H9 (cell line): ENCODE results near the gene CPNE8. TPM values are rescaled to one million over a fixed set of nuclear protein-coding genes. Genes with fewer than 3 reads are reported as not detected.

ENCODE experiments used
- DNase-seq: peaks from one replicate; pipeline ENCODE4 v3.0.0-alpha.2; 2017
- H2AFZ ChIP-seq: one replicate; pipeline ENCODE4 v1.6.1; 2013; ENCODE audit warnings: mild to moderate bottlenecking, low read length, control low read depth, moderate library complexity
- H2AK5ac ChIP-seq: 2 replicates; pipeline ENCODE4 v1.6.1; 2013; ENCODE audit warnings: low read length, control low read depth, mixed read lengths; ENCODE audit not compliant: insufficient read length
- H2BK120ac ChIP-seq: one replicate; pipeline ENCODE4 v1.6.1; 2013; ENCODE audit warnings: low read depth, mild to moderate bottlenecking, low read length, control low read depth, inconsistent platforms; ENCODE audit not compliant: poor library complexity, severe bottlenecking
- H2BK12ac ChIP-seq: 2 replicates; pipeline ENCODE4 v1.6.1; 2013; ENCODE audit warnings: low read length, control low read depth, mixed read lengths, low read depth; ENCODE audit not compliant: insufficient read length
- H2BK15ac ChIP-seq: 2 replicates; pipeline ENCODE4 v1.6.1; 2013; ENCODE audit warnings: low read depth, low read length, control low read depth
- H2BK20ac ChIP-seq: one replicate; pipeline ENCODE4 v1.6.1; 2013; ENCODE audit warnings: low read depth, mild to moderate bottlenecking, low read length, control low read depth, inconsistent platforms; ENCODE audit not compliant: poor library complexity, severe bottlenecking
- H2BK5ac ChIP-seq: 2 replicates; pipeline ENCODE4 v1.6.1; 2013; ENCODE audit warnings: low read length, control low read depth, mixed read lengths; ENCODE audit not compliant: insufficient read length
- H3K14ac ChIP-seq: 2 replicates; pipeline ENCODE4 v1.6.1; 2013; ENCODE audit warnings: low read length, control low read depth; ENCODE audit not compliant: insufficient read depth
- H3K18ac ChIP-seq: 2 replicates; pipeline ENCODE4 v1.6.1; 2013; ENCODE audit warnings: low read depth, mild to moderate bottlenecking, mixed read lengths, low read length, control low read depth; ENCODE audit not compliant: insufficient read length
- H3K23ac ChIP-seq: 2 replicates; pipeline ENCODE4 v1.6.1; 2013; ENCODE audit warnings: low read length, control low read depth, mixed read lengths, low read depth; ENCODE audit not compliant: insufficient read length
- H3K23me2 ChIP-seq: 2 replicates; pipeline ENCODE4 v1.6.1; 2013; ENCODE audit warnings: low read depth, mild to moderate bottlenecking, mixed read lengths, low read length, control low read depth; ENCODE audit not compliant: insufficient read length, poor library complexity, severe bottlenecking
- H3K27ac ChIP-seq: 2 replicates; pipeline ENCODE4 v1.5.1; 2013; ENCODE audit warnings: low read length, control low read depth, mixed read lengths, low read depth; ENCODE audit not compliant: insufficient read length
- H3K27me3 ChIP-seq: 2 replicates; pipeline ENCODE4 v1.6.1; 2013; ENCODE audit warnings: low read length, control low read depth, inconsistent platforms; ENCODE audit not compliant: insufficient read depth
- H3K4ac ChIP-seq: 2 replicates; pipeline ENCODE4 v1.6.1; 2013; ENCODE audit warnings: low read depth, mild to moderate bottlenecking, control low read depth, inconsistent platforms, low read length, moderate library complexity
- H3K4me1 ChIP-seq: 2 replicates; pipeline ENCODE4 v1.6.1; 2013; ENCODE audit warnings: low read length, control low read depth, inconsistent platforms; ENCODE audit not compliant: insufficient read depth
- H3K4me2 ChIP-seq: 2 replicates; pipeline ENCODE4 v1.6.1; 2013; ENCODE audit warnings: low read length, control low read depth, mixed read lengths; ENCODE audit not compliant: insufficient read length, insufficient read depth
- H3K56ac ChIP-seq: 2 replicates; pipeline ENCODE4 v1.6.1; 2013; ENCODE audit warnings: low read depth, mild to moderate bottlenecking, mixed read lengths, low read length, control low read depth; ENCODE audit not compliant: insufficient read length
- H3K79me1 ChIP-seq: 2 replicates; pipeline ENCODE4 v1.6.1; 2013; ENCODE audit warnings: low read depth, mild to moderate bottlenecking, moderate library complexity, low read length, control low read depth, inconsistent platforms; ENCODE audit not compliant: insufficient read depth, poor library complexity, severe bottlenecking
- H3K79me2 ChIP-seq: 2 replicates; pipeline ENCODE4 v1.6.1; 2013; ENCODE audit warnings: low read length, control low read depth, inconsistent platforms; ENCODE audit not compliant: insufficient read depth
- H3K9ac ChIP-seq: 2 replicates; pipeline ENCODE4 v1.6.1; 2013; ENCODE audit warnings: low read length, control low read depth, mixed read lengths; ENCODE audit not compliant: insufficient read length; ENCODE audit errors: extremely low read depth
- H3K9me3 ChIP-seq: one replicate; pipeline ENCODE4 v1.6.1; 2013; ENCODE audit warnings: low read depth, low read length, inconsistent platforms; ENCODE audit not compliant: control insufficient read depth
- H3T11ph ChIP-seq: one replicate; pipeline ENCODE4 v1.6.1; 2013; ENCODE audit warnings: mild to moderate bottlenecking, low read length, control low read depth, inconsistent platforms
- H4K20me1 ChIP-seq: one replicate; pipeline ENCODE4 v1.6.1; 2013; ENCODE audit not compliant: control insufficient read depth, insufficient read length, insufficient read depth
- H4K5ac ChIP-seq: 2 replicates; pipeline ENCODE4 v1.6.1; 2013; ENCODE audit warnings: low read depth, mild to moderate bottlenecking, mixed read lengths, low read length, control low read depth; ENCODE audit not compliant: insufficient read length
- H4K8ac ChIP-seq: replicated peaks from 2 replicates; pipeline ENCODE4 v1.6.1; 2013; ENCODE audit warnings: low read length, control low read depth, mixed read lengths, low read depth; ENCODE audit not compliant: insufficient read length
- H4K91ac ChIP-seq: 2 replicates; pipeline ENCODE4 v1.6.1; 2013; ENCODE audit warnings: low read depth, mild to moderate bottlenecking, moderate library complexity, mixed read lengths, low read length, control low read depth; ENCODE audit not compliant: insufficient read length
- H3K27ac Mint-ChIP-seq, 3 experiments: 2 replicates in 2 of 3; 3 replicates in 1 of 3; pipeline ENCODE4 v1.8.0; 2020 to 2021; ENCODE audit warnings: mixed read lengths in 3 of 3, mild to moderate bottlenecking in 1 of 3, moderate library complexity in 1 of 3
- H3K27me3 Mint-ChIP-seq: 2 replicates; pipeline ENCODE4 v1.8.0; 2021; ENCODE audit warnings: low read depth, mild to moderate bottlenecking, moderate library complexity, mixed read lengths
- H3K36me3 Mint-ChIP-seq, 3 experiments: 2 replicates in 2 of 3; 3 replicates in 1 of 3; pipeline ENCODE4 v1.8.0; 2020 to 2021; ENCODE audit warnings: low read depth in 3 of 3, mixed read lengths in 3 of 3; ENCODE audit not compliant: insufficient read depth in 1 of 3
- H3K4me1 Mint-ChIP-seq, 2 experiments: 2 replicates each; pipeline ENCODE4 v1.8.0; 2020; ENCODE audit warnings: mixed read lengths in 2 of 2
- H3K4me3 Mint-ChIP-seq, 2 experiments: 2 replicates in 1 of 2; 3 replicates in 1 of 2; pipeline ENCODE4 v1.8.0; 2020 to 2021; ENCODE audit warnings: mild to moderate bottlenecking in 2 of 2, mixed read lengths in 2 of 2, moderate library complexity in 1 of 2
- H3K9me3 Mint-ChIP-seq, 2 experiments: 2 replicates in 1 of 2; 3 replicates in 1 of 2; pipeline ENCODE4 v1.8.0; 2020; ENCODE audit warnings: mild to moderate bottlenecking in 2 of 2, mixed read lengths in 2 of 2, moderate library complexity in 1 of 2
- WGBS: extraction: QIAGEN DNeasy Blood & Tissue Kit; methylation state at CpG from one replicate; pipeline ENCODE4 v1.1.7; 2013; ENCODE audit warnings: missing lambda C conversion rate, low lambda C conversion rate, mixed read lengths; ENCODE audit not compliant: insufficient read length; ENCODE audit errors: extremely low coverage; 5-methylcytosine and 5-hydroxymethylcytosine counted together
- total RNA-seq: library from RNA; stranded (reverse); gene quantifications from 2 replicates; pipeline ENCODE4 v1.2.1, GENCODE V29; 2021
- TF ChIP-seq, protein P1 (sequence below): fragments of 200-600 bp; sonication (generic); conservative IDR thresholded peaks from 3 replicates; pipeline ENCODE4 v1.8.0; 2021; ENCODE audit warnings: antibody characterized with exemption, mild to moderate bottlenecking

Gene CPNE8
- total RNA-seq, 1 experiment from 2014 or later: 1.9 TPM

DNA sequence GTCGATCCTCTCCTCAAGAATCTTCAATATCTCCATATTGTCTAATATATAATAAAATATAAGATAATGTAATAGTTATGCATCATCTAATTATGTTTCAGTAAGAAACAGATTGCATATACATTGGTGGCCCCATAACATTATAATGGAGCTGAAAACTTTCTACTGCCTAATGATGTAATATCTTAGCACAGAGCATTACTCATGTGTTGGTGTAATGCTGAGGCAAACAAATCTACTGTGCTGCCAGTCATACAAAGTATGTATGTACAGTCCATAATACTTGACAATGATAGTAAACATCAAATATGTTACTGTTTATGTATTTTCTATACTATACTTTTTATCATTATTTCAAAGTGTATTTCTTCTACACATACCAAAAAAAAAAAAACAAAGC is 128.7 kb downstream of the CPNE8 start:
- no peak overlapping the region for H3K27ac Mint-ChIP-seq
- H3K56ac ChIP-seq: no peak overlapping the region
- H3K27me3 Mint-ChIP-seq: no peaks in the 10 kb centered on the region
- no peak overlapping the region for H4K91ac ChIP-seq
- no peak overlapping the region for H3K4me2 ChIP-seq
- no peaks in the 10 kb centered on the region for H3K9me3 ChIP-seq
- H2AFZ ChIP-seq: no peak overlapping the region
- no peak overlapping the region for H3K4ac ChIP-seq
- H4K8ac ChIP-seq: no peak overlapping the region
- no peak overlapping the region for H3K9ac ChIP-seq
- H3K18ac ChIP-seq: no peak overlapping the region
- no peak overlapping the region for H2AK5ac ChIP-seq
- no peak overlapping the region for H3K27ac ChIP-seq
- no peaks in the 10 kb centered on the region for H3K27me3 ChIP-seq
- no CpG with 5 or more reads among the region's 1 CpG for WGBS
- H2BK12ac ChIP-seq: no peak overlapping the region
- H3K36me3 Mint-ChIP-seq: peaks cover 6 to 20% (median 6%) of the 10 kb centered on the region in 3 experiments; a peak in 6 of 7 replicates
- no peaks in the 10 kb centered on the region for H3K23me2 ChIP-seq
- no peak overlapping the region for H3K14ac ChIP-seq
- TF ChIP-seq, protein P1, sequence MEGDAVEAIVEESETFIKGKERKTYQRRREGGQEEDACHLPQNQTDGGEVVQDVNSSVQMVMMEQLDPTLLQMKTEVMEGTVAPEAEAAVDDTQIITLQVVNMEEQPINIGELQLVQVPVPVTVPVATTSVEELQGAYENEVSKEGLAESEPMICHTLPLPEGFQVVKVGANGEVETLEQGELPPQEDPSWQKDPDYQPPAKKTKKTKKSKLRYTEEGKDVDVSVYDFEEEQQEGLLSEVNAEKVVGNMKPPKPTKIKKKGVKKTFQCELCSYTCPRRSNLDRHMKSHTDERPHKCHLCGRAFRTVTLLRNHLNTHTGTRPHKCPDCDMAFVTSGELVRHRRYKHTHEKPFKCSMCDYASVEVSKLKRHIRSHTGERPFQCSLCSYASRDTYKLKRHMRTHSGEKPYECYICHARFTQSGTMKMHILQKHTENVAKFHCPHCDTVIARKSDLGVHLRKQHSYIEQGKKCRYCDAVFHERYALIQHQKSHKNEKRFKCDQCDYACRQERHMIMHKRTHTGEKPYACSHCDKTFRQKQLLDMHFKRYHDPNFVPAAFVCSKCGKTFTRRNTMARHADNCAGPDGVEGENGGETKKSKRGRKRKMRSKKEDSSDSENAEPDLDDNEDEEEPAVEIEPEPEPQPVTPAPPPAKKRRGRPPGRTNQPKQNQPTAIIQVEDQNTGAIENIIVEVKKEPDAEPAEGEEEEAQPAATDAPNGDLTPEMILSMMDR: no peak
- H3K4me3 Mint-ChIP-seq: no peak overlapping the region
- no peak overlapping the region for H4K5ac ChIP-seq
- no peaks in the 10 kb centered on the region for H3K79me2 ChIP-seq
- no peak overlapping the region for H2BK5ac ChIP-seq
- H2BK15ac ChIP-seq: no peak overlapping the region
- peaks cover 0 to 1% of the 10 kb centered on the region in 2 experiments; a peak in 1 of 4 replicates for H3K4me1 Mint-ChIP-seq
- no peaks in the 10 kb centered on the region for H3K4me1 ChIP-seq
- H3K79me1 ChIP-seq: no peaks in the 10 kb centered on the region
- H2BK120ac ChIP-seq: no peak overlapping the region
- no peak overlapping the region for H3K23ac ChIP-seq
- peaks cover 11 to 12% of the 10 kb centered on the region in 2 experiments; a peak in 4 of 5 replicates for H3K9me3 Mint-ChIP-seq
- no peaks in the 10 kb centered on the region for H4K20me1 ChIP-seq
- no peak overlapping the region for H2BK20ac ChIP-seq
- no peak for DNase-seq
- no peak overlapping the region for H3T11ph ChIP-seq
